IMR-90 (cell line): ENCODE data around the gene FGGY. TPM values are rescaled to one million over a fixed set of nuclear protein-coding genes. Genes with fewer than 3 reads are reported as not detected.

Experiments
- ATAC-seq: fragments of 200-7000 bp; cut with Tn5 transposase; 2 replicates; pipeline ENCODE4 v1.9.1; 2020; ENCODE audit warnings: low read depth, mild to moderate bottlenecking, moderate library complexity
- BruUV-seq: library from RNA; stranded (reverse); fragments of 400-500 nt; replicated peaks from 2 replicates; lab custom pipeline; 2021; lab: Mats Ljungman, UMichigan
- CTCF ChIA-PET: fragments of 300-600 bp; formaldehyde crosslinking; extraction: SDS; loops from one replicate; lab custom pipeline; 2021; ENCODE audit warnings: antibody characterized with exemption; lab: Yijun Ruan, JAX
- POLR2A ChIA-PET: fragments of 300-600 bp; sonication (Branson Sonifier 250); formaldehyde crosslinking; loops from one replicate; lab custom pipeline; 2022; ENCODE audit warnings: antibody characterized with exemption; ENCODE audit not compliant: unreplicated experiment; lab: Charles Lee
- DNase-seq: peaks from one replicate; pipeline ENCODE4 v3.0.0; 2013
- H2AFZ ChIP-seq: replicated peaks from 2 replicates; pipeline ENCODE3; 2013; ENCODE audit warnings: low read length, mild to moderate bottlenecking; ENCODE audit not compliant: poor library complexity
- H2AK5ac ChIP-seq: 2 replicates; pipeline ENCODE4 v1.6.1; 2013; ENCODE audit warnings: low read depth, low read length, inconsistent platforms
- H2AK9ac ChIP-seq: replicated peaks from 2 replicates; pipeline ENCODE3; 2013; ENCODE audit warnings: mild to moderate bottlenecking, low read depth, low read length, moderate library complexity; ENCODE audit not compliant: poor library complexity
- H2BK120ac ChIP-seq: 2 replicates; pipeline ENCODE4 v1.6.1; 2013; ENCODE audit warnings: low read depth, low read length, inconsistent platforms
- H2BK15ac ChIP-seq: 3 replicates; pipeline ENCODE4 v1.6.1; 2013; ENCODE audit warnings: low read depth, low read length, inconsistent platforms
- H2BK20ac ChIP-seq: 2 replicates; pipeline ENCODE4 v1.6.1; 2013; ENCODE audit warnings: low read depth, mild to moderate bottlenecking, inconsistent platforms, low read length, moderate library complexity
- H2BK5ac ChIP-seq: 2 replicates; pipeline ENCODE4 v1.6.1; 2013; ENCODE audit warnings: mild to moderate bottlenecking, low read depth, low read length, inconsistent platforms; ENCODE audit not compliant: poor library complexity, severe bottlenecking
- H3K14ac ChIP-seq: replicated peaks from 2 replicates; pipeline ENCODE4 v1.6.1; 2013; ENCODE audit warnings: low read depth, low read length, inconsistent platforms
- H3K18ac ChIP-seq: 2 replicates; pipeline ENCODE4 v1.6.1; 2013; ENCODE audit warnings: low read depth, low read length, control low read depth
- H3K23ac ChIP-seq: 2 replicates; pipeline ENCODE4 v1.6.1; 2013; ENCODE audit warnings: low read depth, low read length, inconsistent platforms
- H3K27ac ChIP-seq: 2 replicates; pipeline ENCODE4 v1.5.1; 2013; ENCODE audit warnings: mild to moderate bottlenecking, control low read depth, low read length; ENCODE audit not compliant: insufficient read depth
- H3K27me3 ChIP-seq: 2 replicates; pipeline ENCODE4 v1.6.1; 2013; ENCODE audit warnings: low read length; ENCODE audit not compliant: control insufficient read depth, insufficient read depth
- H3K36me3 ChIP-seq: 2 replicates; pipeline ENCODE4 v1.6.1; 2013; ENCODE audit warnings: low read length, mixed read lengths; ENCODE audit not compliant: control insufficient read depth, insufficient read depth
- H3K4ac ChIP-seq: 2 replicates; pipeline ENCODE4 v1.6.1; 2013; ENCODE audit warnings: low read depth, low read length, inconsistent platforms
- H3K4me1 ChIP-seq: 2 replicates; pipeline ENCODE4 v1.6.1; 2013; ENCODE audit warnings: low read length, mixed read lengths; ENCODE audit not compliant: control insufficient read depth, insufficient read depth
- H3K4me2 ChIP-seq: 2 replicates; pipeline ENCODE4 v1.6.1; 2013; ENCODE audit warnings: low read depth, mild to moderate bottlenecking, control low read depth, low read length, moderate library complexity
- H3K4me3 ChIP-seq: 2 replicates; pipeline ENCODE4 v1.5.1; 2013; ENCODE audit warnings: low read depth, mild to moderate bottlenecking, control low read depth, low read length, moderate library complexity; ENCODE audit not compliant: insufficient read depth
- H3K56ac ChIP-seq: 2 replicates; pipeline ENCODE4 v1.6.1; 2013; ENCODE audit warnings: low read length, inconsistent platforms; ENCODE audit not compliant: insufficient read depth; ENCODE audit errors: extremely low read depth
- H3K79me1 ChIP-seq, 2 experiments: 2 replicates each; pipeline ENCODE4 v1.6.1; 2013; ENCODE audit warnings: low read length in 2 of 2, inconsistent platforms in 1 of 2, low read depth in 1 of 2
- H3K9ac ChIP-seq: 2 replicates; pipeline ENCODE4 v1.6.1; 2013; ENCODE audit warnings: low read depth, low read length, control low read depth
- H3K9me1 ChIP-seq: 2 replicates; pipeline ENCODE4 v1.6.1; 2013; ENCODE audit warnings: low read length, inconsistent platforms; ENCODE audit not compliant: insufficient read depth
- H3K9me3 ChIP-seq: 2 replicates; pipeline ENCODE4 v1.6.1; 2013; ENCODE audit warnings: low read length; ENCODE audit not compliant: control insufficient read depth, insufficient read depth
- H4K20me1 ChIP-seq: 2 replicates; pipeline ENCODE4 v1.6.1; 2013; ENCODE audit warnings: low read length, inconsistent platforms; ENCODE audit not compliant: insufficient read depth
- H4K5ac ChIP-seq: 2 replicates; pipeline ENCODE4 v1.6.1; 2013; ENCODE audit warnings: mild to moderate bottlenecking, low read depth, low read length, control low read depth
- H4K8ac ChIP-seq, 2 experiments: 2 replicates each; pipeline ENCODE4 v1.6.1; 2013; ENCODE audit warnings: low read depth in 2 of 2, low read length in 2 of 2, control low read depth in 1 of 2, inconsistent platforms in 1 of 2
- H4K91ac ChIP-seq: 2 replicates; pipeline ENCODE4 v1.6.1; 2013; ENCODE audit warnings: low read depth, low read length, inconsistent platforms; ENCODE audit not compliant: insufficient read depth
- SMC3 ChIP-seq: fragments of 150-350 bp; IDR thresholded peaks from 2 replicates; pipeline ENCODE4 v1.6.1; 2016; ENCODE audit warnings: low read depth, mild to moderate bottlenecking, antibody characterized with exemption, low read length, moderate library complexity
- dilution Hi-C: fragments of 300-500 bp; cut with HindIII; formaldehyde crosslinking; loops from one replicate; pipeline ENCODE4 v1.14.3; 2018; ENCODE audit warnings: low sequenced_read_pairs; ENCODE audit not compliant: unreplicated experiment
- in situ Hi-C: fragments of 300-500 bp; cut with MboI; formaldehyde crosslinking; loops from 3 replicates; pipeline ENCODE4 v1.14.3; 2019; ENCODE audit warnings: low sequenced_read_pairs, inconsistent platforms, mixed read lengths
- intact Hi-C: fragments of 100-400 bp; cut with micrococcal nuclease; formaldehyde crosslinking; loops from 2 replicates; pipeline ENCODE4 v1.10.0; 2022
- microRNA-seq, 2 experiments: library from miRNA; stranded (forward) in 1 of 2; unstranded in 1 of 2; fragments of 10-50 nt in 1 of 2; fragments of <30 nt in 1 of 2; gene quantifications in 1 of 2; microRNA quantifications in 1 of 2; one replicate each; pipeline versions ENCODE3 to v1.1.0; 2013 to 2020; ENCODE audit not compliant: insufficient read depth in 1 of 2, insufficient read length in 1 of 2, unreplicated experiment in 1 of 2
- polyA plus RNA-seq, 3 experiments: library from polyadenylated mRNA; depleted of rRNA; stranded (reverse); fragments of >200 nt; gene quantifications; 2 replicates each; pipeline ENCODE4 v1.2.3, GENCODE V29; 2012; ENCODE audit warnings: low replicate concordance in 1 of 3
- small RNA-seq, 5 experiments: library from RNA; depleted of rRNA; stranded (forward); fragments of <200 nt; gene quantifications; one replicate each; pipeline ENCODE3, GENCODE V24; 2012
- total RNA-seq: library from RNA; depleted of rRNA; stranded (reverse); fragments of >200 nt; gene quantifications from 2 replicates; pipeline ENCODE4 v1.2.3, GENCODE V29; 2012

Gene FGGY
- total and polyA plus RNA-seq, 2 of the 4 experiments (the other 2 are of a cell fraction), result 5.6 to 14.0 TPM

- ATAC-seq, result no peak
- H3K9me1 ChIP-seq, result no peaks in the 10 kb centered on the region
- no peaks in the 10 kb centered on the region for H3K9me3 ChIP-seq
- no peaks in the 10 kb centered on the region for H3K79me1 ChIP-seq
- no peak overlapping the region for H4K5ac ChIP-seq
- in situ Hi-C loops, result no loop called here
- no peak overlapping the region for H2AK9ac ChIP-seq
- no peak overlapping the region for H4K8ac ChIP-seq
- no peak overlapping the region for H2BK20ac ChIP-seq
- no peak for TF ChIP-seq SMC3
- H4K91ac ChIP-seq, result no peak overlapping the region
- intact Hi-C loops, result no loop called here
- no peak overlapping the region for H2AFZ ChIP-seq
- H2AK5ac ChIP-seq, result no peak overlapping the region
- H3K4me1 ChIP-seq, result no peaks in the 10 kb centered on the region
- H3K23ac ChIP-seq, result no peak overlapping the region
- no peak overlapping the region for H2BK120ac ChIP-seq
- H3K4me3 ChIP-seq, result no peak overlapping the region
- H4K20me1 ChIP-seq, result no peaks in the 10 kb centered on the region
- H3K56ac ChIP-seq, result no peak overlapping the region
- H3K36me3 ChIP-seq, result no peaks in the 10 kb centered on the region
- no peak overlapping the region for H3K4ac ChIP-seq
- POLR2A ChIA-PET, result no interaction called here
- no peak overlapping the region for H3K4me2 ChIP-seq
- no peak overlapping the region for H3K14ac ChIP-seq
- DNase-seq, result no peak
- CTCF ChIA-PET, result interaction anchor here (0.9 kb wide), 1 partner anchor 166 kb away, joined by 6 read pairs; no protein-coding TSS in a partner anchor
- no peak overlapping the region for H2BK15ac ChIP-seq
- dilution Hi-C loops, result no loop called here
- H3K9ac ChIP-seq, result no peak overlapping the region
- no TSS peak for BruUV-seq
- H3K27ac ChIP-seq, result no peak overlapping the region
- no peak overlapping the region for H3K18ac ChIP-seq
- H3K27me3 ChIP-seq, result peaks cover 5% of the 10 kb centered on the region
- H2BK5ac ChIP-seq, result no peak overlapping the region
Measured at GRCh38 chr1:59805554-59805953, 508.7 kb downstream of the FGGY start.

Small RNA genes lying within 50 kb of the gene (microRNA-seq; reads per million reads assigned to microRNA genes)
- gene MIR4711, result 0 reads per million in 2 experiments

Small RNA genes lying within 50 kb of the gene (small RNA-seq; reads per million reads assigned to genes)
- gene MIR4711, result 0 to 1.8 (median 0) reads per million in 5 experiments
